ENCODE measurements around the gene PRORP. TPM values are rescaled to one million over a fixed set of nuclear protein-coding genes. Genes with fewer than 3 reads are reported as not detected.
A peak's percentile ranks its signal among the peaks of the same experiment; 100 is the strongest.

The PRORP gene
- total and polyA plus RNA-seq, 2 donors from 2014 or later: 25.1 to 35.6 TPM

- Histone ChIP-seq H3K9ac (ENCODE audit: low read length in 3 of 3) (peak overlapping the region; percentile 76 to 93 (median 91)), H3K4me1 (ENCODE audit: control insufficient read depth in 2 of 3, insufficient read depth in 2 of 3, low read depth in 1 of 3, low read length in 3 of 3) (peaks cover 0 to 9% (median 4%) of the 10 kb centered on the region in 3 donors), H3K4me3 (ENCODE audit: low read length in 3 of 3) (peak overlapping the region; percentile 80 to 97 (median 94)), H3K9me3 (ENCODE audit: control insufficient read depth in 2 of 3, insufficient read depth in 1 of 3, low read length in 3 of 3) (no peaks in the 10 kb centered on the region), H3K36me3 (ENCODE audit: control insufficient read depth in 2 of 3, insufficient read depth in 3 of 3, low read length in 3 of 3) (no peaks in the 10 kb centered on the region), H3K27me3 (ENCODE audit: control insufficient read depth, insufficient read depth, low read length) (no peaks in the 10 kb centered on the region), H3K27ac (ENCODE audit: low read depth in 2 of 2, low read length in 2 of 2) (peak overlapping the region; percentile 97 to 100)
- intact Hi-C loops (cut with DNase I): no loop called here
- no peak for TF ChIP-seq CTCF (IDR thresholded peaks at IDR 0.05; ENCODE audit: borderline replicate concordance, extremely low read depth, insufficient read depth)
- FAIRE-seq (no peak), DNase-seq (peak in 2 of 5 donors; percentile 95 to 96)
Measured at GRCh38 chr14:35121026-35121886, 1.1 kb upstream of the PRORP start.

- Histone ChIP-seq H3K9me3 (ENCODE audit: control insufficient read depth in 2 of 3, insufficient read depth in 1 of 3, low read length in 3 of 3) (no peaks in the 10 kb centered on the region), H3K4me3 (ENCODE audit: low read length in 3 of 3) (peak overlapping the region; percentile 80 to 97 (median 94)), H3K27me3 (ENCODE audit: control insufficient read depth, insufficient read depth, low read length) (no peaks in the 10 kb centered on the region), H3K36me3 (ENCODE audit: control insufficient read depth in 2 of 3, insufficient read depth in 3 of 3, low read length in 3 of 3) (no peaks in the 10 kb centered on the region), H3K4me1 (ENCODE audit: control insufficient read depth in 2 of 3, insufficient read depth in 2 of 3, low read depth in 1 of 3, low read length in 3 of 3) (peaks cover 0 to 9% (median 4%) of the 10 kb centered on the region in 3 donors), H3K9ac (ENCODE audit: low read length in 3 of 3) (peak overlapping the region; percentile 85 to 93 (median 91)), H3K27ac (ENCODE audit: low read depth in 2 of 2, low read length in 2 of 2) (peak overlapping the region; percentile 97 to 100)
- TF ChIP-seq CTCF (IDR thresholded peaks at IDR 0.05; ENCODE audit: borderline replicate concordance, extremely low read depth, insufficient read depth): no peak
- intact Hi-C loops (cut with DNase I): no loop called here
- FAIRE-seq: no peak
- peak in 2 of 5 donors; percentile 9 to 26 for DNase-seq
Measured at GRCh38 chr14:35122696-35123387, 490 bp downstream of the PRORP start.

- Histone ChIP-seq H3K27ac (ENCODE audit: low read depth in 2 of 2, low read length in 2 of 2) (no peak overlapping the region), H3K27me3 (ENCODE audit: control insufficient read depth, insufficient read depth, low read length) (no peaks in the 10 kb centered on the region), H3K9ac (ENCODE audit: low read length in 3 of 3) (peak overlapping the region in 2 of 3 donors; percentile 91 to 93), H3K36me3 (ENCODE audit: control insufficient read depth in 2 of 3, insufficient read depth in 3 of 3, low read length in 3 of 3) (no peaks in the 10 kb centered on the region), H3K4me3 (ENCODE audit: low read length in 3 of 3) (peak overlapping the region; percentile 80 to 97 (median 94)), H3K4me1 (ENCODE audit: control insufficient read depth in 2 of 3, insufficient read depth in 2 of 3, low read depth in 1 of 3, low read length in 3 of 3) (peaks cover 0 to 9% (median 4%) of the 10 kb centered on the region in 3 donors), H3K9me3 (ENCODE audit: control insufficient read depth in 2 of 3, insufficient read depth in 1 of 3, low read length in 3 of 3) (no peaks in the 10 kb centered on the region)
- no peak for FAIRE-seq
- intact Hi-C loops (cut with DNase I): no loop called here
- no peak for DNase-seq
- no peak for TF ChIP-seq CTCF (IDR thresholded peaks at IDR 0.05; ENCODE audit: borderline replicate concordance, extremely low read depth, insufficient read depth)
Measured at GRCh38 chr14:35123388-35123703, 994 bp downstream of the PRORP start.
